IPS-NIHi7 (cell line): ENCODE results near the gene INKA2.

Source experiments
- DNase-seq: peaks from one replicate; pipeline ENCODE4 v3.0.0; 2012; ENCODE audit warnings: mixed read lengths; ENCODE audit errors: extremely low spot score

Gene INKA2

GRCh38 chr1:111704240-111704639 lies 35.0 kb downstream of the INKA2 start:
- DNase-seq, result no peak

GRCh38 chr1:111702504-111703050 lies 36.6 kb downstream of the INKA2 start:
- no peak for DNase-seq

- DNase-seq, result no peak
These were observed 39.9 kb downstream of the INKA2 start for GRCh38 chr1:111699268-111699667.

GRCh38 chr1:111696330-111696729 lies 42.9 kb downstream of the INKA2 start:
- no peak for DNase-seq

GRCh38 chr1:111695801-111696200 lies 43.4 kb downstream of the INKA2 start:
- no peak for DNase-seq

GRCh38 chr1:111691886-111692285 lies 47.3 kb downstream of the INKA2 start:
- no peak for DNase-seq

GRCh38 chr1:111690306-111690617 lies 48.9 kb downstream of the INKA2 start:
- DNase-seq, result no peak
